ENCODE measurements around the gene ARHGEF10L.
A peak's percentile ranks its signal among the peaks of the same experiment; 100 is the strongest.
"Not testable (repeated sequence)": the region's sequence is repeated elsewhere in the genome, so short reads cannot be mapped to it uniquely, and the experiment has no call there.

The ARHGEF10L gene

DNA sequence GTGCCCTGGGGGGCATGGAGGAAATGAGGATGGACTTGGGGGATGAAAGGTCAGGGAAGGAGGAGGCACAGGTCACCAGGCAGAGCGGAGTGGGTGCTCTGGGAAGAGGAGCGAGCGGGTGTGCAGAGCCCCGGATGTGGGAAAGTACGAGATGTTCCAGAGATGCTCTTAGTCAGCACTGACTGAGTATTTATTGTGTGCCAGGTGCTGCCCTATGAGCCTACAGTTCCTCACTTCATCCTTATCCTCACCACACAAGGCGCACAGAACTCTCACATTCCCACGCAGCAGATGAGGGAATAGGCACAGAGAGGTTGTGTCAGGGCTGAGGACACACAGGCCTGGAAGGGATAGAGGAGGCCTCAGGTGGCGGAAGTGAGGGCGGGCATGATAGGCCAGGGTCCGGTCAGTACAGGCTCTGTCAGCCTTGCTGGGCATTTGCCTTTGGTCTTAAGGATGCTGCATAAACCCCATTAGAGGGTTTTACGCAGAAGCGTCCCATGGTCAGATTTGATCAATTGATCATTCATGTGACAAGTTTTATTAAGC, 77.3 kb downstream of the ARHGEF10L start:
- DNase-seq, result no peak

DNA sequence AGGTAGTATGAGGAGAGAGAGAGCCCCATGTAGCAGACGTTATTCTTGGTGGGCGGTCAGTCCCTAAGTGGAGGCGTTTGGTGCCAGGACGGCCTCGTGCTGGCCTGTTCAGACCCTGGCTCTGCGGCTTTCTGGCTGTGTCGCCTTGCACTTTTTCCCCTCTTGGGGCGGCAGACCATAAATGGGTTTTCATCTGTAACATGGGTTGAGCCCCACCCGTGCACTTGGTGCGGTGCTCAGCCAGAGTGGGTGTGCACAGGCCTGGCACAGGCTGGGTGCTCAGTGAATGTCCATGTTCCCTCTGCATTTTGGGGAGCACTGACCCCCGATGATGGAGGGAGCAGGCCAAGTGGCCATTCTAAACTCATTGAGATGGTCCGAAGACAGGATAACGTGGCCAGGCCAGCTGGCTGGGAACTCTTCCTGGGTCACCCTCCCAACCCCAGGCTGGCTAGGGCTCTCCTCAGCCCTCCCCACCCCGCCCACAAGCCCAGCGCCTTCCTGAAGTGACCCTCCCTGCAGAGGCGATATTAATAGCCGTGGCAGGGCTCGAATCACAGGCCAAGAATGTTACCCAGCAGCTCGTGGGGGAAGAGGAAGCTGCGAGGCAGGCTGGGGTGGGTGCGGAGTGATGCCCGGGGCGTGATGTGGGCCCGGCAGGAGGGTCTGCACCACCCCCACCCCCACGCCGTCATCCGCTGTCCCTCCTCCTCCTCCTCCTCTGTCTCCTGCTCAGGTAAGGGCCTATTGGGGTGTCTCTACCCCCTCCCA, 78.5 kb downstream of the ARHGEF10L start:
- DNase-seq, result no peak

DNA sequence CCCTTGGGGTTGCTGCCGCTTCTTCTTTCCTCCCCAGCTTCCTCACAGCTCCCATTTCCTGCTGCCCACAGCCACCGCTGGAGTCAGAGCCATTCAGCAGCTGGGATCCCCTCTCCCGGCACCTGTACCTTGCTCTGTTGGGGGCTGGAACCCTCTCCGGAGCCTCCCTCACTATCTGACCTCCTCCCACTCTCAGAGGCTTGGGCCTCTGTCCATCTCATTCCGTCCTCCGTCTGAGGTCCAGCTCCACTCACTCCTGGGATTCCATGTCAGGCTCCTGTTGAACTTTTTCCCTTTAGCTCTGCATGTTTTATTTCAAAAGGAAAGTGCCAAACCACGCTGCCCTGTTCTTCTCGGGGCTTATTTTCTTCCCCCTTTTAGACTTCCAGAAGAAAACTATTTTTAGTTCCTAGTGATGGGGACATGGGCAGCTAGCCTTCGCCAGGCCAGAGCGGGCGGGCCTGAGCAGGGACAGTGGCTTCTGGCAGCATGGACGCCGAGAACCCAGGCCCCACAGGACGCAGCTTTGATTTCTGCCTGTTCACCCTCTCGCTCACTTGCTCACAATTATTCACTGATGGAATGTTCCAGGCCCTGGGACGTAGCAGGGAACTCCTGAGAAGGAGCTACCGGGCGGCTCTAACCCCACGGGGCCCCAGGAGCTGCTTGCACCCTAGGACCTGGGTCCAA, 79.2 kb downstream of the ARHGEF10L start:
- DNase-seq, result no peak

DNA sequence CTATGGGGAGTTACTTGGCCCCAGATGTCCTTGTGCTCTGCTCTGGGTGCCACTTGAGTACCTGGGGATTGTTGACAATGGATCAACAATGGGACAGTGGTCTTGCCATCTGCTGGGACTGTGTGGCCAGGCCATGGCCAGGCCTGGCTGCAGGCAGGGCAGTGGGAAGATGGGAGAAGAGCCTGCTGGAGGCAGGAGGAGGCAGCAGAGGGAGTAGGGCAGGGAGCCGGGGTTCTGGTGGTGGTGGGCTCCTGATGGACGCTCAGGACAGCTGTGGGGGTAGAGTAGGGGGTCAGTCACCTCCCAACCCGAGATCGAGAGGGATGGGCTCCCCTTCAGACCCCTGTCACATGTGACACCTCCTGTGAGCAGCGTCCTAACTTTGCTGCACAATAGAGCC, 81.0 kb downstream of the ARHGEF10L start:
- no peak for DNase-seq

DNA sequence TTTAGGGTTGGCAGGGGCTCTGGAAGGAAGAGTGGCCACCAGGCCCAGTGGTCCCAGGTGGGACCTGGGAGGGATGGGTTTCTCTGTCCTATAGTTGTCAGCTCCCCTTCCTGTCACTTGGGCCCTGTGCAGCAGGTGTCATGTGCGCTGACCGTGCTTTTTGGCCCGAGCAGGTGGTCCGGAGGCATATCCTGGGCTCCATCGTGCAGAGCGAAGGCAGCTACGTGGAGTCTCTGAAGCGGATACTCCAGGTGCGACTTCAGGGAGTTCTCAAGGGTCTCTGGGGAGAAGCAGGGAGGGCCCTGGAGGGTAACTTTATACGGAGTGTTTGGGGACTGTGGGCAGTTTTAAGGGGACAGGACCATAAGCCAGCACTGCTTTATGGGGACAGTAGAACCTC, 82.2 kb downstream of the ARHGEF10L start:
- no peak for DNase-seq

DNA sequence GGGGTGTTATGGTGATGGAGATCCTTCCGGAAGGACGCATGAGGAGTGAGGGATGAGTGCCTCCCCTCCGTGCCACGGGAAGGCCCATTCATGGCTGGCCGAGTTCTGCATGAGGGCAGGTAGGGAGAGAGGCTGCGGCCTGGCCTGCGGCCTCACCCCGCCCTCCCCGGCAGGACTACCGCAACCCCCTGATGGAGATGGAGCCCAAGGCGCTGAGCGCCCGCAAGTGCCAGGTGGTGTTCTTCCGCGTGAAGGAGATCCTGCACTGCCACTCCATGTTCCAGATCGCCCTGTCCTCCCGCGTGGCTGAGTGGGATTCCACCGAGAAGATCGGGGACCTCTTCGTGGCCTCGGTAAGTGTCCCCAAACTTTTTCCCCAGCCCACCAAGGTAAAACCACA, 83.3 kb downstream of the ARHGEF10L start:
- DNase-seq, result no peak

DNA sequence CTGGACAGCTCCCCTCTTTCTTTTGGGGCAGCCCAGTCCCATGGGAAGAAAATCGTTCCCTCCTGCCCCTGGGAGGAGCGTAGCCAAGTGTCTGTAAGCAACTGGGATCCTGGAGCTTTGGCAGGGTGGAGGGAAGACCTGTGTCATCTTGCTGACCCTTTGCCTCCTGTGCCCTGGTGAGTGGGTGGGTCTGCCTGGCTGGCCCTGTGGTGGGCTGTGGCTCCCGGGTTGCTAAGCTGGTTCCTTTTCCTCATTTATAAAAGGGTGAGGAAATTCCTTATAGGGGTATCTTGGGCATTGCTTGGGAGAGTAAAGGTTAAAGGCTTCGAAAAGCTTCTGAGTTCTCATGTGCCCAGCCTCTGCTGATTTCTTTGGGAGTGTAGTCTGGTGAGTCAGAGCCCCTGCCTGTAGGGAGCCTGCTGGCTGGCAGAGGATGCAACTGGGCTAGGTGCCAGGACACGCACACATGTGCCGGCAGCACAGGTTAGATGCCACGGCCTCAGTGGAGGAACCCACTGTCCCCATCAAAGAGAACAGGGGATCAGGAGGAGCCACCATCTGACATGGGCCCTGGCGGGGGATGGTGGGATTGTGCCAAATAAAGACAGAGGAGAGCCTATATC, 85.2 kb downstream of the ARHGEF10L start:
- DNase-seq, result no peak

DNA sequence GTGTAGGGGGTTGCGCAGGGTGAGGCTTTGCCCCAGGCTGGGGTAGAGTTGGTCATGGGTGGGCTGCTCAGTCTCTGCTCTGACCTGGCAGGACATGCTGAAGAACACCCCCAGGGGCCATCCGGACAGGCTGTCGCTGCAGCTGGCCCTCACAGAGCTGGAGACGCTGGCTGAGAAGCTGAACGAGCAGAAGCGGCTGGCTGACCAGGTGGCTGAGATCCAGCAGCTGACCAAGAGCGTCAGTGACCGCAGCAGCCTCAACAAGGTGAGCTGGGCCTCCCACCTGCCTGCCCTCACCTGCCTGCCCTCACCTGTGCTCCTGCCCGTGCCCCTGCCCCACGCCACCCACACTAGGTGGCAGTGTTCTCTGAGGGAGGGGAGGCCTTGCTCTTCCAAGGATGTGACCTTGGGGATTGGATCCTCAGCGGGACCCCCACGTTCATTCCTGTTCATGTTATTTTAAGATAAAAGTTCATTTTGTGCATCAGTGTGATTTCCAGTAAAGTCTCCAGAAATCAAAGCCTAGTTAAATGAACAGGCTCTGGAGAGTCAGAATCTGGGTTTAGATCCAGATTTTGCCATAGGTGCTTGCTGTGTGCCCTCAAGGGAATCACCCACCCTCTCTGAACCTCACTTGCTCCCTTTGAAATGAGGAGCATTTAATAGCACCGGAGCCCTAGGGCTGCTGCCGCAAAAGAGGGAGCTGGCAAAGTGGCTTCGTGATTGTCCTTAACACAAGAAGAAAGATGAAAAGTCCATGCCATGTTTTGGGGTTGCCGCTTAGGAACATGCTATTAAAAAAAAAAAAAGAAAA, 87.9 kb downstream of the ARHGEF10L start:
- no peak for DNase-seq

DNA sequence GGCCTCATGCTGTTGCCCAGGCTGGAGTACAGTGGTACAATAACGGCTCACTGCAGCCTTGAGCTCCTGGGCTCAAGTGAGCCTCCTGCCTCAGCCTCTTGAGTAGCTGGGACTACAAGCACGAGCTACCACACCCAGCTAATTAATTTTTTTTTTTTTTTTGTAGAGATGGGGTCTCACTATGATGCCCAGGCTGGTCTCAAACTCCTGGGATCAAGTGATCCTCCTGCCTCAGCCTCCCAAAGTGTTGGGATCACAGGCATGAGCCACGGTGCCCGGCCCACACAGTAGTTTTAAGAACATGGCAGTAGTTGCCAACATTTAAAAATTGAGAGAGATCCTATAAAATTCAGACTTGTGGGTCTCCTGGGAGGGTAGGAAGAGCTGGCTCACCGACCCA, 89.5 kb downstream of the ARHGEF10L start:
- not testable (repeated sequence) for DNase-seq

DNA sequence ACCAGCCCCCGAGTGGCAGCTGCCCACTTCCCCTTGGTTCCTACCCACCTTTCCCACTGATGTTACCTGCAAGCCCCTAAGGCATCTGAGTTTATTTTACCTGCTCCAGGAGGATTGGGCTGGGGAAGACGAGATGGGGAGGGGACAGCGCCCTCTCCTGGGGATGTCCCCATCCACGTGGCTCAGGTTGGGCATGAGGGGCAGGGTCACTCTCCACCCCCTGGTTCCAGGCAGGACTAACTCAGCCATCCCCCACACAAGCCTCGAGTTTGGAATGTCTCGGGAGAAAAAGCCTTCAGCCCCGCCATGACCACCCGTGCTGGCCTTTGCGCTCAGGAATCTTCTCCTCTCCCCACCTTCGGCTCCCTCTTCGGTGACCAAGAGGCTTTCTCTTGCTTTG, 90.0 kb downstream of the ARHGEF10L start:
- no peak for DNase-seq

DNA sequence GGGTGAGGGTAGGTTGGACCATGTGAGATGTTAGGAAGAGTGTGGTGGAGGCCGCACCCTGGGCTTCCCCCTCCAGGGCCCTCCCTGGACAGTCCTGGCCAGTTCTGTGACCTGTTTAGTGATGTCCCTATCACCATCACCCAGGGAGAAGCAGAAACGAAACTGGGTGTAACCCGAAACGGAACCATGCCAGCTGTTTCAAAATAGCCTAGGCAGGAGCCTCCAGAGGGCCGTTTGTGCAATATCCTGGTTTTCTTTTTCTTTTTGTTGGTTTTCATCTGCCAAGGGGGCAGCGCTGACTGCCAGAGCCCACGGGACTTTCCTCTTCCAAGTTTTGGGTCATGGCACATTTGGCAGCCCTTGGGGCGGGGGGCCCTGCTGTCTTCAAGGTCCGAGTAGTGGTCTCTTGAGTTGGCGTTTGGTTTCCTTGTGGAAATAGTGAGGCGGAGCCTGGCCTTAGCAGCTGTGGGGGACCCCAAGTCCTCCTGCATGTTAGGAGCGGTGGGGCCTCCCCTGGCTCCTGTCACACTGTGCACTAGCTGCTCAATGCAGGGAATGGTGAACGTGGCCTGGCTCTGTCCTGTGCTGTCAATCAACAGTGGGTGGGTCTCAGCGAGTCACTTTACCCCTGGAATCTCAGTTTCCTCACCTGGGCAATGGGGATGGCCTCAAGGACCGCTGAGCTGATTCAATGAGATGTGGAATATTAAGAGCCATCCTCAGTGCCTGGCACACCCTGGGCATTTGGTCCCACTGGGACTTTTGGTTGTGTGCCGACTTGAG, 90.7 kb downstream of the ARHGEF10L start:
- no peak for DNase-seq

DNA sequence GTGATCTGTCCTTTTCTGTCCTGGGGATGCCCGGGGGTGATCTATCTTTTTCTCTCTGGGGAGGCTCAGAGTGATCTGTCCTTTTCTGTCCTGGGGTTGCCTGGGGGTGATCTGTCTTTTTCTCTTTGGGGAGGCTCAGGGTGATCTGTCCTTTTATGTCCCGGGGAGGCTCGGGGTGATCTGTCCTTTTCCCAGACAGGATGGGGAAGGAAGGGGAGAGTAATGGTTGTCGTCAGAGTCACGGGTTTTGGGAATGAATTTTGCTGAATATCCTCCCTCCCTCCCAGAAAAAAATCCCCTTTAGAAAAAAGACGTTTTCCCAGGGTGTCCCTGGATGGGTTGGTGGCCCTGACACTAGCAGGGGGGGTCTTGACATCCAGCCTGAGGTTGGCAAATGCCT, 91.5 kb downstream of the ARHGEF10L start:
- no peak for DNase-seq

DNA sequence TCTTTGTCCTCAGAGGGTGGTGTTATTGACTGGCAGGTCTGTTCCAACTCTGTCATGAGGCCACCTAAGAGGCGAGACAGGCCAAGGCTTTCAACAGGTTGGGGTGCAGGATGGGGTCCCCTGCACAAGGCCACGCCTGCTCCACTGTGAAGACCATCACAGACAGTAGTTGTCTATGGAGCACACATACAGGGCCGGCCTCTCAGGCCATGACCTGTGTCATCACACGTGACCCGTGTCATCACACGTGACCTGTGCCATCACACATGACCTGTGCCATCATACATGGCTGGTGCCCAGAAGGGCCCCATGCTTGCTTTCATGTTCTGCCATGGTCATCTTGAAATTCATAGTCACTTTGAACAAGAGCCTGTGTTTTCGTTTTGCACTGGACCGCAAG, 91.9 kb downstream of the ARHGEF10L start:
- DNase-seq, result no peak

DNA sequence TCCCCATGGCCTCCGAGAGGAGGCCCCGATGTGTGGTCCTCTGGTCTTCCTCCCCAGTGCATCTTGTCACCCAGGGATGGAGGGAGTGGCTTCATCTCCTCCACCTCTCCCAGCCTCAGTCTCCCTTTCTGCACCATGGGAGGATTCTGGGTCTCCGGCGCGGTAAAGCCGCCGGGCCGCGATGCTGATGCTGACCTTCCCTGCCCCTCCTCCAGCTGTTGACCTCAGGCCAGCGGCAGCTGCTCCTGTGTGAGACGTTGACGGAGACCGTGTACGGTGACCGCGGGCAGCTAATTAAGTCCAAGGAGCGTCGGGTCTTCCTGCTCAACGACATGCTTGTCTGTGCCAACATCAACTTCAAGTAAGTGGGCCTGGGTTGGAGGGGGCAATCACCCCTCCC, 92.6 kb downstream of the ARHGEF10L start:
- no peak for DNase-seq

DNA sequence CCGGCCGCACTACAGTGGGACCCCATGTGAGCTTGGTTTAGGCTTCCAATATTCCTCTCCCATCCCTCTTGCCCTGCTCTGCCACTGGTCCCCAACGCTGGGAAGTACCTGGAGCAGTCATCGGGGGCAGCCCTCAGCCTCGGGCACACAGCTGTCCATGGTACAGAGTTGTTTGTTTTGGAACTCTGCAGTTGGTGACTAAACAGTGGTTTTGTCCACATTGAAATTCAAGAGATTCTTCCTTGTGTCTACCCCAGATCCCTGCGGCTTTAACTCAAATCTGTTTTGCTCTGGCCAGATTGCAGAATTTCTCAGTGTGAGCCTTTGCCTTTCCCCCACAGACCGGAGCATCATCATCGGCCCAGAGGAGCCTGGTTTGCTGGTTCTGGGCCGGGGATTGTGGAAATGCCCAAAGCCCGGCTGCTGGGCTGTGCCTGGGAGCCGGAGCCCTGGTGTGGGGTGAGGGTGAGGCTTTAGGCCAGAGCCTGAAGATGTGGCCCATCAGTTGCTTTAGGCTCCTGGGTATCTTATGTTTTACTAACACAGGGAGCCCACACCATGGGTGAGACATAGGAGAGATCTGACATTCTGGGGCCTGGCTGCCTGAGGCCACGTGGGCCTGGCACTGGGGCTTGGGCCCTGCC, 93.2 kb downstream of the ARHGEF10L start:
- DNase-seq, result no peak

DNA sequence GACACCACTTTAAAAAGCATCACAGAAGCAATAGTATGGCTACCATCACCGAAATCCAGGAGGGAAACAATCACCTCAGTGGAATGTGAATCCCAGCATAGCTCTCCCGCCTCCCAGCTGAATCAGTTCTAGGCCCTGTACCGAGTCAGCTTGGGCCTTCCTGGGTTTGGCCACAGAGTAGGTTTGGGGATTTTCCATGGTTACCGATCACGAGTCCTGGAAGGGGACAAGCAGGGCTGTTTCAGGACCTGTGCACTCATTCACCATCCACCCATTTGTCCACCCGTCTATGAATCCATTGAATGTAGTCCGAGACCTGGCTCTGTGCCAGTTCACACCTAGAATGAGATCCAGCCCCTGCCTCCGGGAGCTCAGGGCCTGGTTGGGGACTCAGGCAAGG, 94.2 kb downstream of the ARHGEF10L start:
- peak in 1 of 2 experiments; percentile 6 for DNase-seq

DNA sequence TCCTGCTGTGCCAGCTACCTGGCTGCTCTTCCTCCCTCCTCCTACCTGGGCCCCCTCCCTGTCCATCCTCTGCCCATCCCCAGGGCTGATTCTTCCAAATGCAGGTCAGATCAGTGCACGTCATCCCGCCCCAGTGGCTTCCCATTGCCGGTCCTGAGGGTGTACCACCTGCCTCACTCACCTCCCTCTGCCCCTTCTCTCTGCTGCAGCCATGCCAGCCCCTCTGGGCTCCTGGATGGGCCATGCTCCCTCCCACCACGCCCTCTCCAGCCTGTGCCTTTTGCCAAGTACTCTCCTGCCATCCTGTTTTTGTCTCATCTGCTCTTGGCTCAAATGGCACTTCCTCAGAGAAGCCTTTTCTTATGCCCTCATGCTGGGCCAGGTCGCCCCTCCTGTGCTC, 95.8 kb downstream of the ARHGEF10L start:
- no peak for DNase-seq

DNA sequence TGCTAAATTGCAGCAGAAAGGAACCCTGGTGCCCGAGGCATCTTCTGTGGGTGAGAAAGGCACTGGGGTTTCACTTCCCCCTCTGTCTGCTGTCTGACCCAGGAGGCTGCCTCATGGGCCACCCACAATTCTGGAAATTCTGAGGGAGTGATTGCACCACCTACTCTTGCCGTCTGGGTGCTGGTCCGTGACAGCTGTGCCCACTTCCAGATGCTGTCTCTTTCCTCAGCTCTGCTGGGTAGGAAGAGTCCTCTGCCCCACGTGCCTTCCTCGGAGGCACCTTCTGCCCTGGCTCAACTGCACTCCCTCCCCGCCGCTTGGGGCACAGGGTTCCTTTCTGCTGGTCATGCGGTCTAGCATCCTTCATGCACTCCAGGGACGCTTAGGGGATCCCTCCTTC, 96.3 kb downstream of the ARHGEF10L start:
- no peak for DNase-seq

DNA sequence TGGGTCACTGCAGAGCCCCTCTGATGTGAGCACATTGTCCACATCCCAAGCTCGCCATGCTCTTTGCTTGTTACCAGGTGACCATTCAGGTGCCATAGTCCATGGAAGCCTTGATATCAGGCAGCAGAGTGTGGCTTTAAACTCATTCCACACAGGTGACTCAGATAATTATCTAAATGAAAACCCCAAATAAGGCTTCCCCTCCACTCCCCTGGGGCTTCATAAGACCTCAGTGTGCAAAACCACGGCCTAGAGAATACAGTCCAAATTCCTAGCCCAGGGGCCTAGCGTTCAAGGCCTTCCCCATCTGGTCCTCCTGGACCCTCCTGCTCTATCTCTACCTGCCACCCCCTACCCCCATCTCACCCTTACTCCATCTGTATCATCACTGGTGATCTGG, 97.1 kb downstream of the ARHGEF10L start:
- no peak for DNase-seq

DNA sequence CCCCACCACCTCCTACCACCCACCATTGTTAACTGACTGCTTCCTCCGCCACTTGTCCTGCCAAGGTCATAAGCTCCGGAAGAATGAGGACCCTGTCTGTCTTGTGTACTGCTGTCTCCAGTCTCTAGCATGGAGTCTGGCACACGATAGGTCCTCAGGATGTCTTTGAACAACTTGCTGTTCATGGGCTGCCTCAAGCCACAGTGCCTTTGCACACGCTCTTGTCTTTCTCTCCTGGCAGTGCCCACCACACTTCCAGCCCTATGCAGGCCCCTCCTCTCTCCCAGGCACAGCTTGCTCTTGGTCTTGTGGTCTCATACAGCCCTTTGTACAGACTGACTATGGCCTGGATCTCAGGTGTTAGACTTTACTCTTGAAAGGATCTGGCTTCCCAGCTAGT, 97.6 kb downstream of the ARHGEF10L start:
- DNase-seq, result no peak

DNA sequence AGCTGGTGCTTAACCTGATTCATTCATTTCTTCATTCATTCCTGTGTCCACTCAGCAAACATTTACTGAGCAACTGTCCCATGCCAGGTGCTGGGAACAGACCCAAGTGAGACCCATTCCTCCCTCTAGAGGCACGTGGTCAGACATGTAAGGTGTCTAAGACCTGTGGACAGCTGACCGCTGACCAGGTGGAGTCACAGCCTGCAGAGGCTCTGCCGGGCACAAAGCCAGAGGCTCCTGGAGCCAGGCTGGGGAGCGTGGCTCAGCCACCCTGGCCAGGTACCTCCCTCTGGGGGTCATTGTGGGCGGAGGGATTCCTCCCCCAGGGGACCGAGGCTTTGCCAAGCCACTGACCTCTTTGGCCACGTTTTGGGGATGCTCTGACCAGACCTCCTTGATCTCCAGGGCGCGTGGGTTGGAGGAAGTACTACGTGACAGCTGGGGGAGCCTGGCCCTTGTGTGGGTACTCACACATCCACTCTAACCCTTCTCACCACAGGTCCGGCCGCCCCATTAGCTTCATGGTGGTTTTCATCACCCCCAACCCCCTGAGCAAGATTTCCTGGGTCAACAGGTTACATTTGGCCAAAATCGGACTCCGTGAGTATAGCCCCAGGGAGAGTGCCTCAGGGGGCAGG, 100.3 kb downstream of the ARHGEF10L start:
- DNase-seq, result no peak
